ENCODE results near the gene ZMYND10.
A peak's percentile ranks its signal among the peaks of the same experiment; 100 is the strongest.

The ZMYND10 gene

DNA sequence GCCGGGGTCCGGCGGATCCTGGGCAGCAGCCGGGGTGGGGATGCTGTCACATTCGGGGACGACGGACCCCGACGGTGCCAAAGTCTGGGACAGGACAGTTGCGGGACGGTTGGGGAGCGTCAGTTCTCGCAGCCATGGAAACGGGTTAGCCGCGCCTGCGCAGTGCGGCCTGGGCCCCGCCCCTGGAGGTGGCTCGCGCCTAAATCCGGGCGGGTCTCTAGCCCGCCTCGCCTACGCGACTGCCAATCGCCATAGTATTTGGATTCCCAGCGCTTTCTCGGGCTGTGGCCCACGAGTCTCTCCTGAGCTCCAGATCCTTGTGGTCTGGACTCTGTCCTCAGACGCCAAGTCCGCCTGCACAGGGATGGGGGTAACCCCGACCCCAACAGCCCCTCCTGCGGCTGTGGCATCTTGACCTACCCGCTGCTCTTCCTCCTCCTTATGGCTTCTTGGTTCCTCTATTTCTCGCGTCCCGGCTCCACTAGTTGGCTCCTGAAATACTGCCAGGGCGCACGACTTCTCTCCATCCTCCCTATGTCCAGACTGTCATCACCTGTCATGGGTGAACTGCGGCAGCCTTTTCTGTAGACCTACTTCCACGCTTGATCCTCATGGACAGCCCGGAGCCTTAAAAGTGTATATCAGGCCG is at the start of gene ZMYND10:
ZMYND10 (minus strand) TSS at position 147 of the 649 bp plus-strand sequence. CDS start 153 bp downstream, outside the sequence.
- DNase-seq (ENCODE audit: low spot score): peak; percentile 95

DNA sequence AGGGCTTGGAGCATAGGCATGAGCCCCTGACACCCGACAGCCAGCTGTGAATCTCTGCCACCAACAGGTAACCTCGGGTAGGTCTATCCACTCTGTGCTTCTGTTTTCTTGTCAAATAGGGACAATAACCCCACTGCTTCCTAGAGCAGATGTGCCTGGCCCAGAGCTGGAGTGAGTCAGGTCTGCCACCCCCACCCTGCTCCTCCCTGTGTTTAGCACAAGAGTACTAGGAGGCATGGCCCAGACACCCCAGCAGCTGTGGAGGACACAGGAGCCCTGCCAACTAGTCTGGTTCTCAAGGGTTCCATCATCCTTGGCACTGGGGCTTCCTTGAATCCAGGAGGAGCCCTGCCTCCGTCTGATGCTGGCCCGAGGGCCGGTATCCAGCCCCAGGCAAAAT is 47.5 kb upstream of the ZMYND10 start:
- DNase-seq (ENCODE audit: low spot score): no peak

DNA sequence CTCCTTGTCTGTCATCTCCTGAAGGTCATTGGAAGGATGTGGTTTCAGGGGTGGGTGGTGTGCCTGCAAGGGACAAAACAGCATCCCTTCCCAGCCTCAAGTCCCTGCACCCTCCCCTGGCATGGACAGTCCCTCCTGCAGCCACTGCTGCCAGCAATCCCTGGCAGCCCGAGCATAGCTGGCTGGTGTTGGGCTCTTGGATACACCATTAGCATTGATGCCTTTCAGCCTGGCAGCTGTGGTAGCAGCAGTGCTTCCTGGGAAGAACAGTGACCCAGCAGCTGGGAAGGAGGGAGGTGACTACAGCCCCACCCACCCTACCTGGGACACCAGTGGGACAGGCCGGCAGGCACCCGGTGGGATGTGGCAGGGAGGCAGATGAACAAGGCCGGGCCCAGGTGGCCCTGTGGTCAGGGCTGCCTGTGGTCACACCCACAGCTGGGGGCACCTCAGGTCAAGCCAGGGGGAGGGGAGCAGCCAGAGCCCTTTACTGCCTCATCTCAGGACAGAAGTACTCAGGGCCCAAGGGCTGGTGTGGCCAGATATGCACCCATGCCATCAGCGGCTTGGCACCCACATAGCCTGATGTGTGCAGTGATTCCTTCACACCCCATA is 46.7 kb upstream of the ZMYND10 start:
- DNase-seq (ENCODE audit: low spot score): no peak

DNA sequence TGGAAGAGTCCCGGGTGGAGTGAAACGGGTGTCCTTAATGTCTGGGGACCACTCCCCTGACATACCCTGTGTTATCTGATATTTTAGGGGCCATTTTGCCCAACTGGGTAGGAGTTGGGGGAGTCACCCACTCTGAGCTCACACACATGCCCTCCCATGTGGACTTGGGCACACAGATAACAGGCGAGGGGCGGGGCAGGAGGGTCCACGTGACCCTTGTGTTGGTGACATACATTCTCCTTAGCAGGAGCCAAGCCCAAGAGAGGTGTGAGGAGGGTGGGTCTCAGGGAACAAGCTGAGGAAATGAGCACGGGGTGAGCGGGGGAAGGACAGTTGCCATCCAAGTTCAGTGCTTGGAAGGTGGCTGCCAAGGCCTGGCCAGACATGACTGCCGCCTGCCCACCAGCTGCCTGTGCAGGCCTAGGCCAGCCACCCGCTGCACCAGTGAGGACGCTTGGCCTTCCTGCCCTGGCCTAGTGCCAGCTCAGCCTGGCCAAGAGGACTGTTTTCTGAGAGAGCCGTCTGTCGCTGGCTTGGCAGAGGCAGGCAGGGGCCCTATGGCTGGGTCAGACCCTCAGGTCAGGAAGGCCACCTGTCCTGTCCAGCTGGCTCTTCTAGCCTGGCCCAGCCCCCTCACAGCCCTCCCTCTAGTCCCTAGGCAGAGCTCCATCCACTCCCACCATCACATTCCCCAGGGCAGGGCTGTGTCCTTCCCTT is 45.1 kb upstream of the ZMYND10 start:
- DNase-seq (ENCODE audit: low spot score): no peak

DNA sequence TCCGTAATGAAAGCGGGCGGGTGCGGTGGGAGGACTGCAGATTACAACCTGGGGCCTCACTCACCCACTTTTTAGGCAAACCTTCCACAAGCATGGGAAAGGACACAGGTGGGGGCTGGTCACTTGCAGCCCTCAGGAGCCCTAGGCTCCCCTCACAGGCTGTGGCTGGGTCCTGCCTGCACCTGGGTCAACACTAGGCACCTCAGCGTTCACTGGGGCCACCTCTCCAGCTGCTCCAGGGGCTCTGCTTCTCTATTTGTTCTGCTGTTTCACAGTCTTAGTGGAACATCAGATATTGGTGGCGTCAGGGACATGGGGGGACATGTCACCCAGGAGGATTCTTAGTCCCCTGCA is 43.9 kb upstream of the ZMYND10 start:
- DNase-seq (ENCODE audit: low spot score): no peak

DNA sequence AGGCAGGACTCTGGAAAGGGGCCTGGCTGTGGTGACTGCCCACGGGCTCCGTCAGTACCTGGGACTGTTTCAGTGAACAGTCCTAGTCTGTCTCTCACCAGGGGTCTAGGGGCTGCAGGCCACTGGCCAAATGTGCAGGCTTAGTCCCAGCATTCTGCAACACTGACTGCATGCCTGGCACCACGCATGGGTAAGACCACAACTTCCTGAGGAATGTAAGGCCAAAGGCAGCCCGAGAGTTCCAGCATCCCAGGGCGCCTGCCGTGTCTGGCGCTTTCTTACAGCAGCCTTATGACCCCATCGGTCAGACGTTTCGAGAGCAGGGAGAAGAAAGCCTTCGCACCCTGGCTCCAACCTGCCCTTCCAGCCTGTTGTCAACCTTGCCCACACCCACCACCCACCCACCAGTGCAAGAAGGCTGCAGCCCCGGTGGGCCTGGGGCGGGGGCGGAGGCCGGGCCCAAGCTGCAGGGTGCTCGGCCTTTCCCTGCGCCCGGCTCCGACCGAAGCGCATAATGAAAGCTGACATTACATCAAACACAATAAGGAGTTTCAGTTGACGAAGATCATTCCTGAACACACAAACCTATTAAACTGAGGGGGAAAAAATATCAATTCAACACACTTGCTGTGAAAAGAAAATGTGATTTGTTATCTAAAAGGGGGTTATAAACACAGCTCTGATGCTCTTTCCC is 43.3 kb upstream of the ZMYND10 start:
- no peak for DNase-seq (ENCODE audit: low spot score)

DNA sequence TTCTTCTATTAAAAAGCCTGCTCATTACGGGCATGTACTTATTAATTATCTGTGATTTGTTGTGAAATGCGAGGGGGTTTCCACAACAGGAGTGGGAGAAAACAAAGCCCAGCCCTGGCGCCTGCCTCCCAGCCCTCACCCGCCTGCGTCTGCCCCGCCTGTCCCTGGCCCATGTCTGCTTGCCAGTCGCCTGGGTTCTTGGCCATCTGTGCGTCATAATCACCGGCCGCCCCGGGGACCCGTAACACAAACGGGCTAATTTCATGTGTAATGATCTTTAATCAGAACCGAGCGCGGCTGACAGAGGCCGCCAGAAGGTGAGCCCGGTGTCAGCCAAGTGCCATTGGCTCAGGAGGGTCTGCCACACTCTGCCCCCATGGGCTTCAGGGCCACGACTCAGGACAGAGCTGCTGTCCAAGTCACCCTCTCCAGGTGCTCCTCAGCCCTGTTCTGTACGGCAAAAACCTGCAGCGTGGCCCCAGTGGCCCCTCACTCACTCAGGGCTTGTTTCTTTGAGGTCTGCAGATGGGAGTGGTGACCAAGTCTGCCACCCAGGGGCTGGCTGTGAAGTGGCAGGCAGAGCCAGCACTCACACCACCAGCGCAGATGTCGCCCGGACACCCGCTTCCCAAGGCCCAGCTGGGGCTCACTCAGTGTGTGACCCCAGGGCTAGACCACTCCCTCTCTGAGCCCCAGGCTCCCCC is 42.6 kb upstream of the ZMYND10 start:
- peak; percentile 48 for DNase-seq (ENCODE audit: low spot score)

DNA sequence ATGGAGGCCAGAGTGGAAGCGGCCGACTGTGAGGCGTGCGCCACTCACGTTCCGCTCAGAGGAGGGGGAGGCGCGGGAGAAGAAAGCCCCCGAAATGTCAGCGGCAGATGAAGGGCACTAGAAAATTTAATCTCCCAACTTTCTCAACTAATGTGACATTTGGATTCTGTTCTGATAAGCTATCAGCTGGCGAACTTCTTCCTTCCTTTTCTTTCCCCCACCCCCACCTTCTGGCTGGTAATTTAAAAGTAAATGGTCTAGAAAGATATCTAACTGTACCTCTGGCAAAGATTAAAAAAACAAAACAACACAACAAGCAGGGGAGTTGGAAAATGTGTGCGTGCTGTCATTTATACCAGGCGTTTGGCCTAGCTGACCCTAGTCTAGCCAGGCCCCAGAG is 40.2 kb upstream of the ZMYND10 start:
- DNase-seq (ENCODE audit: low spot score): no peak

DNA sequence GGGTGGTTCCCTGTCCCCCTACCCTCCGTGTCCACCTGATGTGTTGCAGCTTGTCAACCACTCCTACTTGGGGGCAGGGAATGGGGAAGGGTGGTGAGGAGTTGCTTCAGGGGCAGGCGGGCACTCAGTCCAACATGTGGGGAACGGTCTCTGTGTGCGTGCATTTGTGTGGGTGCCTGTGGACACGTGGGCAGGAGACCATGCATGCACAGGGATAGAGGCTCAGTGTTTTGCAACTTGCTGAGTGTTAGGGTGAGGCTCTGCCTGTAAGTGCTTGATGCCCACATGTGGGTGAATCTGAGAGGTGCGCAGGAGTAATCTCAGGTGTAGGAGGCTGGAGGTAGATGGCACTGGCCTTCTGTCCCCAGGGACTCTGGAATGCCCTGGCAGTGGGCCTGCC is 38.2 kb upstream of the ZMYND10 start:
- DNase-seq (ENCODE audit: low spot score): no peak

DNA sequence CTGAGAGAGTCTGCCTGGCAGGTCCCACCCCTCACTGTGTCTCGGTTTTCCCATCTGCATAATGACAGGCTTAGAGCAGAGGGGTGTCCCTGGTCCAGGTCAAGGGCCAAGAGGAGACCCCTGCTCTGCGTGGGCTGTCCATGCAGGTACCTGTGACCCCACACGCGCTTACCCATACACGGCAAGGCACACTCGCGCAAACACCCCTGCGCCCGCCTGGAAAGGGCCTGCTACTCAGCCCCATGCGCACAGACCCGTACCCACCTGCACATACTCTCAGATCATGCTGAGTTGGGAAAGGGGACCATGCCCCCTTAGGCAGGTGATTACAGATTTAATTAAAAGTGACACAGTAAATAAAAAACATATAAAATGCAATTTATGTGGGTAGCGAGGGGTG is 37.2 kb upstream of the ZMYND10 start:
- DNase-seq (ENCODE audit: low spot score): no peak

DNA sequence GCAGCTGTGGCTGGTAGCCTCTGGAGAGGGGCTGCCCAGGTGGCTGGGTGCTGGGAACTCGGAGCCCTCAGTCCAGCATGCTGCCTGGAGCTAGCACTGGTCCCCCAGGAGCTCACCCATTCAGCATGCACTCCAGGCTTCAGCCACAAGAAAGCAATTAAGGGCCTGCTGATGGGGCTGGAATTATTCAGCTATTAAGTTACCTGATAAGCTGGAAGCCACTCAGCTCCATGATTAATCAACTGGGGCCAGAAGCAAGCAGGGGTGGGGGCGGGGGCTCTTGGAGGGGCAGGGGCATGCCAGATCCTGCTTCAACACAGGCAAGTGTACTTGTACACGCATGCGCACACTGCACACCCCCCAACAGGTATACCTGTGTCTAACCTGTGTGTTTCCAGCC is 35.9 kb upstream of the ZMYND10 start:
- DNase-seq (ENCODE audit: low spot score): no peak

DNA sequence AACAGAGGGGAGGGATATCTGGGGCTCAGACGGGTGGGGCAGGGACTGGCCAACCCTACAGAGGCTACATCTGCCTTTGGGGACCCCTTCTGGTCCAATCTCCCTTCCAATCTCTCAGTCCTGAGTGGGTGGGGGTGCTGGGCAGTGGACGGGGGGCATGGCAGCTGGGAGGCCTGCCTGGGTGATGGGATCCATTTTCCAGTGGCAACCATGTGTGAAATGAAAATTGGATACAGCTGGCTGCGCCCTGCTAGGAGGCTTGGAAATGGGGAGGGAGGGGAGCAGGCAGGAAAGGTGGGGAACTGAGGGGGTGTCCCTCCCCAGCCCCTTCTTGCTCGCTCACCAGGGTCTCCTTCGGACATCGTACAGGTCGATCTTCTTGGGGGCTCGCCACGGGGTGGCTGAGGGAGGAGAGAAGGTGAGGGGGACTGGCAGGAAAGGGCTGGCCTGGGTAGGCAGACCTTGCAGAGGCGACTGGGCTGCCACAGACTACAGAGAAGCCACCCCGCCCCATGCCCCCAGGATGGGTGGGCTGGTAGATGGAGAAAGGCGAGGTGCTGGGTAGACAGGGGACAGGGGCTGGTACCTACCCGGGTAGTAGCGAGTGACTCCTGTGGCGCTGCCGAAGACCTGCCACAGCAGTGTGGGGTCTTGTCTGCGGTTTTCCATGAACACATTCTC is 35.0 kb upstream of the ZMYND10 start:
- DNase-seq (ENCODE audit: low spot score): no peak

DNA sequence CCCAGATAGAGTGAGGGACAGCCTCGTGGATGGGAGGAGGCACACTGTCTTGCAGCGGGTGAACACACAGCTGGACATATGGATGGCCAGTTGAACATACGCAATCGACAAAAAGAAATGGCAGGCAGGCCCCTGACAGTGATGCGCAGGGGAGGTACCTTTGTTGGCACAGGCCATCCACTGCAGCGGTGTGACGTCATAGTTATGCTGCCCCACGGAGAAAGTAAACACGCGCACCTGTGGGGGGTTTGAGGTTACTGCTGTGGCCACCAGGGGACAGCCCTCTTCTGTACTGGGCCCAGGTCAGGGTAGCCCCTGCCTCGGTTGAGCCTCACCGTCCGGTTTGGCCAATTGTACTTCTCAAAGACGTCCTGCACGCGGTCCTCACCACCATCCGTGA is 33.2 kb upstream of the ZMYND10 start:
- DNase-seq (ENCODE audit: low spot score): no peak

DNA sequence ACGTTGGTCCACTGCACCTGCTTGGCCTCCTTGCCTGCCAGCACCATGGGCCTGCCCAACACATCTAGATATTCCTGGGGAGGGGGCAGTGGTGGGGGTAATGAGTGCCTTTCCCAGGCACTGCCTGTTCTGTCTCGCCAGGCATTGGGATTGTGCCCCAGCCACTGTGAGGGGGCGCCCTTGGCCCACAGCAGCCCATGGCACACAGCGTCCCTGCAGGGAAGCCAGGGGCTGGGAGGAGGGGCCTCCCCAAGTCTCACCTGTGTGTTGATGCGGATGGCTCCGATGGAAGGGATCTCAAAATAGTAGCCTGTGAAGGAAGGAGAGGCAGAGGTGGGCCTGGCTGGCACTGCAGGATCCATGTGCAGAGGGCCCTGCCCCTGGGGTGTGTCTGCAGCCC is 32.5 kb upstream of the ZMYND10 start:
- no peak for DNase-seq (ENCODE audit: low spot score)

DNA sequence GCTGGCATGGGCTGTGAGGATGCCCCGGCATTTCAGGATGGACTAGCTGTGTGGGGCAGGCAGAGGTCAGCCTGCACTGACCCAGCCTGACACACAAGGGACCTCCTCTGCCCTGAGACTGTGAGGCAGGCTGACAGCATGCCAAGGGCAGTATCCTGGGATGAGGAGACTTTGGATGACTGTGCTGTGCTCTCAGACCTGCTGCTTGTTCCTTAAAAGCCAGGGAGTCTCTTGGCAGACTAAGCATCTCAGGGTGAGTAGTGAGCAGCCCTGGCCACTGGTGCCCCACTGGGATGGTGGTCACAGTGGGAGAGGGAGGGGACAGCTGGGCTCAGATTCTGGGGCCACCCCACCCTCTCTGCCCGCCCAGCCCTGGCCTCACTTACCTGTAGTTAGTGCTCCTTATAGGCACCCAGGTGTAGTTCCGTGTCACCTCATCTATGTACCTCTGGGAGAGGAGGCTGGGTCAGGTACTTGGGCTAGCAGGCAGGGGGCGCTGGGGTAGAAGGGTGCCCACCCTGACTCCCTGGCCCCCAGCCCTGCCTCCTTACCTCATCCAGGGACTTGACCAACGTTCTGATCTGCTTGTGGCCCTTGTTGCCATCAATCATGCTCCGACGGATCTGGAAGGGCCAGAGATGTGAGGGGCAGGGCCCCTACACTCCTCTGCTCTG is 29.9 kb upstream of the ZMYND10 start:
- DNase-seq (ENCODE audit: low spot score): no peak

DNA sequence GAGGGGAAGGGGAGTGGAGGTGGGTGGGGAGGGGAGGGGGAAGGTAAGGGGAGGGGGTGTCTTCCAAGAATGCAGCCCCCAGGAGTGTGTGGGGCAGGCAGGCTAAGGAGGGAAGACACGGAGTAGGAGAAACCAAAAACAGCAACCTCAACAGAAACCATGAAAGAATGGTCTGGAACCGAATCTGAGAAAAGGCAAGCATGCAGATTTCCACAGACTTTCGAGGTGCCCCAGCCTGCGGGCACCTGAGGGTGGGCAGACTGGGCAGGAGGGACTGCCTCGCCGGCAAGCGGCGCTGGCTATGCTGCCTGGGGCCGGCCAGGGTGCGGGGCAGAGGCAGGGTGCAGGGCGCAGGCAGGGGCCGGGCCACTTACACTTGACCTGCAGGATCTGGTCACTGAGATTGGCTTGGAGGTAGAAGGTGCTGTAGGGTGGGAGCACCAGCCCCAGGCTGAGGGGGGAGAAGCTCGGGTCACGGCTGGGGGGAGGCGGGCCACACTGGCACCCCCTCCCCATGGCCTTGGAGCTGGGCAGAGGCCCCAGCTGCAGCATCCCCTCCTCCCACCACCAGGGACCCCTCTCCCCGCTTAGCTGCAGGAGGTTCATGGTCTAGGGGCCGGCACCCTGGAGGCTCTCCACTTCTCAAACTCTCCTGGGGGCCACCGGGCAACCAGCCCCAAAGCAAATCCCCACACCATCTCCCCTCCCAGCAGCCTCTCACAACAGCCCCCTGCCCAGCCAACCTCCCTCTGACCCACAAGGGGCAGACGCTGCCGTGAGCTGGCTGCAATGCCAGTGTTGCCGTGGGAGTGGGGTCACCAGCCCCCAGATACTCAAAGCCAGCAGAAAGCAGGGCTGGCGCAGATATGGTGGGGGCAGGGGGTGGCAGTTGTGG is 29.1 kb upstream of the ZMYND10 start:
- no peak for DNase-seq (ENCODE audit: low spot score)

DNA sequence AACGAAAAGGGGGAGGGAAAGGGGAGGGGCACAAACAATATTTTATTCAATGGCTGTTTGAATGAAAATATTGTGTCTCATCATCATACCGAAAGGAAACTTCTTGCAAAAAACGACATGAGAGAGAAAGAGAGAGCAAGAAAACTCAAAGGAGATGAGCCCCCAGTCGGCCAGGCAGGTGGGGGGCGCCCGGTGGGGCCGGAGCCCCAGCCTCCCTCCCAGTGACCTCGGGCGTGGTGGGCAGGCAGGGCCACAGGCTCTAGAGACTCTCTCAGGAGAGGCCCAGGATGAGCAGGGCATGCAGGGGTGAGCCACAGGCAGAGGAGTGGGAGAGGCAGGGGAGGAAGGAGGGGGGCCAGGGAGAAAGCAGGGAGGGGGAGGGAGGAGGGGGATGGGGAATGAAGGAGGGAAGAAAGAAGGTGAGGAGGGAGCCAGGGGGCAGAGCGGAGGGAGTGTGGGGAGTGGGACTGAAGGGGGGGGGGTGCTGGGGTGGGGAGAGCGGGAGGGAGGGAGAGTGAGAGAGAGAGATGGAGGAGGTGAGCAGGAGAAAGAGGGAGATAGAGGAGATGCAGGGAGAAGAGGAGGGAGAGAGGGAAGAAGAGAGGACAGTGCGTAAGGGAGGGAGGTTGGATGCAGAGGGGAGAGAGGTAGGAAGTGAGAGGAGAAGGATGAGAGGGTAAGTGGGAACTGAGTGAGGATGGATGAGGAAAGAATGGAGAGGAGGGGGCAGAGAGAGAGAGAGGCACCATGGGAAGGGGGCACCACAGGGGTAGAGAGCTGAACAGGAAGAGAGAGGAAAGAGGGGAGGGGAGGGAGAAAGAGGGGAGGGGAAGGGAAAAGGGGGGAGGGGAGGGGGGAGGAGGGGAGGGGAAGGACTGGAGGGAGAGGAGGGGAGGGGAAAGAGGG is 27.9 kb upstream of the ZMYND10 start:
- no peak for DNase-seq (ENCODE audit: low spot score)

DNA sequence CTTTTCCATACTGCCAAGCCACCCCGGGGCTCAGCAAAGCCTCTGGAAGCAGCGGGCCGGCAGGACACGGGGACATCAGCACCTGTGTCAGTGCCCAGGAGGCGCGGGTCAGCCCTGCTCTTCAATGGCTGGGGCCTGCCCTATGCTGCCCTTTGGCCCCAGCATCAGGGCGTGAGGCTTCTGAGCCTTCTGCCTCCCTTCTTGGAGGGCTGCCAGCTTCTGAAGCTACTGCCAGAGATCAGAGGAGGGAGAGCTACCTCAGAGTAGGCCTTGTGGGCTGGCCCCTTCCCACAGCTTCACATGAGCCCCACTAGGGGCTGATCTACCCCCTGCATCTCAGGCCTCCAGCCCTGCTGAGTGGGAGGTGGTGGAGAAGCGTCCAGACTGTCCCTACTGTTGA is 26.8 kb upstream of the ZMYND10 start:
- DNase-seq (ENCODE audit: low spot score): no peak

DNA sequence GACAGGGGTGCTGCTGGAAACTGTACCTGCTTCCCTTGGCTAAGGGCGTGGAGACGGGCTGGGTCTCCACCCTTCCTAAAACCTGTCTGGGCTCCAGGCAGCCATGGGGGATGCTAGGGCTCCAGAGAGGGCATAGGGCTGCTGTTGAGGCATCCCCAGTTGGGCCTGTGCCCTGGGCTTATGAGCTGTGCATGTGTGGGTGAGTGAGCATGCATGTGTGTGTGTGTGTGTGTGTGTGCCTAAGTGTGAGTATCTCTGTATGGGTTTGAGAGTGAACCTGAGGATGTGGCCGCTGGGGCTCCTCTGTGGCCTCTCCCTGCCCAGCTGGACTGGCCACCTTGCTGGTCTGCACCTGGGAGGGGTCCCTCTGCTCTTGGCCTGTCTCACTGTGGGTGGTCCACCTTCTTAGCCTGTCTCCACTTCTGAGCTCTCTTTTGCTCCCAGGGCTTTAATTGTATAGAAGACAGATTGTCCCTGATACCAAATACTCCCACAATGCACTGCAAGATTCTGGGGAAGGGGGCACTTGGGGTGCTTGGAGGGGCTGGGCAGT is 25.7 kb upstream of the ZMYND10 start:
- DNase-seq (ENCODE audit: low spot score): no peak
